ENCODE measurements around the gene TBX4. TPM values are rescaled to one million over a fixed set of nuclear protein-coding genes. Genes with fewer than 3 reads are reported as not detected.

TBX4 gene
- total RNA-seq, 4 donors from 2014 or later: 0.54 TPM; not detected in 3

GRCh38 chr17:61461967-61462718 is 9.9 kb downstream of the TBX4 start:
- intact Hi-C loops (cut with DNase I): no loop called here
- H3K4me1 ChIP-seq: peaks cover 0 to 19% of the 10 kb centered on the region in 2 donors
- no peak for TF ChIP-seq POLR2A (IDR thresholded peaks at IDR 0.05)
- TF ChIP-seq CTCF (IDR thresholded peaks at IDR 0.05): no peak
- 7 to 8% methylated on average over 52 of the region's 55 CpGs for WGBS, 2 donors
- no peak for DNase-seq
- H3K36me3 ChIP-seq: no peaks in the 10 kb centered on the region
- H3K27me3 ChIP-seq: peaks cover 33% of the 10 kb centered on the region
- no peak overlapping the region for H3K4me3 ChIP-seq (replicated peaks in 1 of 3)
- H3K9me3 ChIP-seq: no peaks in the 10 kb centered on the region
- no peak overlapping the region for H3K27ac ChIP-seq

GRCh38 chr17:61462719-61463315 is 10.6 kb downstream of the TBX4 start:
- Histone ChIP-seq H3K4me1 (peaks cover 0 to 12% of the 10 kb centered on the region in 2 donors), H3K27me3 (peaks cover 26% of the 10 kb centered on the region), H3K9me3 (no peaks in the 10 kb centered on the region), H3K27ac (no peak overlapping the region), H3K36me3 (no peaks in the 10 kb centered on the region), H3K4me3 (replicated peaks in 1 of 3) (no peak overlapping the region)
- TF ChIP-seq POLR2A (IDR thresholded peaks at IDR 0.05) (no peak), CTCF (IDR thresholded peaks at IDR 0.05) (no peak)
- WGBS, 2 donors: 43 to 45% methylated on average over 8 to 10 of the region's 10 CpGs
- DNase-seq: no peak
- intact Hi-C loops (cut with DNase I): no loop called here

- H3K27ac ChIP-seq: no peak overlapping the region
- DNase-seq: no peak
- intact Hi-C loops (cut with DNase I): no loop called here
- no peaks in the 10 kb centered on the region for H3K36me3 ChIP-seq
- TF ChIP-seq CTCF (IDR thresholded peaks at IDR 0.05) (no peak), POLR2A (IDR thresholded peaks at IDR 0.05) (no peak)
- H3K4me3 ChIP-seq (replicated peaks in 1 of 3): no peak overlapping the region
- peaks cover 0 to 10% of the 10 kb centered on the region in 2 donors for H3K4me1 ChIP-seq
- H3K27me3 ChIP-seq: peaks cover 25% of the 10 kb centered on the region
- H3K9me3 ChIP-seq: no peaks in the 10 kb centered on the region
- 79 to 89% methylated on average over 8 to 10 of the region's 12 CpGs for WGBS, 2 donors
Observed at GRCh38 chr17:61463316-61464129, 11.3 kb downstream of the TBX4 start.

GRCh38 chr17:61464130-61464842 is 12.1 kb downstream of the TBX4 start:
- DNase-seq: no peak
- Histone ChIP-seq H3K4me3 (replicated peaks in 1 of 3) (no peak overlapping the region), H3K27ac (no peak overlapping the region), H3K27me3 (peaks cover 25% of the 10 kb centered on the region), H3K4me1 (peaks cover 0 to 10% of the 10 kb centered on the region in 2 donors), H3K36me3 (no peaks in the 10 kb centered on the region), H3K9me3 (no peaks in the 10 kb centered on the region)
- 84 to 92% methylated on average over 19 to 21 of the region's 21 CpGs for WGBS, 2 donors
- TF ChIP-seq CTCF (IDR thresholded peaks at IDR 0.05) (no peak), POLR2A (IDR thresholded peaks at IDR 0.05) (no peak)
- intact Hi-C loops (cut with DNase I): no loop called here

Measured in thyroid gland (tissue), 4 donors.